ENCODE results near the gene FAM124A.

Gene FAM124A, protein sequence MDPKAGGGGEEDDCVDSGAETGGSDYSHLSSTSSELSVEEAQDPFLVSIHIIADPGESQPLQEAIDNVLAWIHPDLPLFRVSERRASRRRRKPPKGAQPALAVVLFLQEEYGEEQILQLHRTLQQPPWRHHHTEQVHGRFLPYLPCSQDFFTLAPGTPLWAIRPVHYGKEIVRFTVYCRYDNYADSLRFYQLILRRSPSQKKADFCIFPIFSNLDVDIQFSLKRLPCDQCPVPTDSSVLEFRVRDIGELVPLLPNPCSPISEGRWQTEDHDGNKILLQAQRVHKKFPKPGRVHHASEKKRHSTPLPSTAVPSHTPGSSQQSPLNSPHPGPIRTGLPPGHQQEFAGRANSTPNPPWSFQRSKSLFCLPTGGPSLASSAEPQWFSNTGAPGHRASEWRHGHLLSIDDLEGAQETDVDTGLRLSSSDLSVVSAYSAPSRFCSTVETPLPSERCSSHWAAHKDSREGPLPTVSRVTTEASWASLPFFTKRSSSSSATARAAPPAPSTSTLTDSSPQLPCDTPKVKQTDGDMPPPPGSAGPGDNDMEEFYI

DNA sequence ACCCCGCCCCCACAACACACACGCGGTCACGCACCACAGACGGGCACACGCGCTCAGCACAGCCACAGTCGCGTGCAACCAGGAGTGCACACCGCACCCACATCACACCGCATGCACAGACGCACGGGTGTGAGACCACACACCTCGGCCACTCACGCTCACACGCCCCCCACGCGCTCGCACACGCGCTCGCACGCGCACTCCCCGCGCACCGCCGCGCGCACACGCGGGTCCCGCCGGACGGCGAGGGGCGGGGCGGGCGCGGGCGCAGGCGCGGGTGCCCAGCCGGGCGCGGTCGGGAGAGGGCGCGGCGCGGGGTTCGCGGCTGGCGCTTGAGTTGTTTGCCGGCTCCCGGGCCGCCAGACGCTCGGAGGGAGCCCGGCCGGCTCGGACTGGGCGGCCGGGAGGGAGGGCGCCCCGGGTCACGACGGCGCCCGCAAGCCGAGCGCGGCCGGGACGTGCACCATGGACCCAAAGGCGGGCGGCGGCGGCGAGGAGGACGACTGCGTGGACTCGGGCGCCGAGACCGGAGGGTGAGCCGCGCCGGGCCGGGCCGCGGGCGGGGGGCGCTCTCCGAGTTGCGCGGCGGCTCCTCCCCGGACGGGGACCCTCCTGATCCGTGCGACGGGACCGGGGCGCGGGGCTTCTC is at the start of gene FAM124A:
FAM124A (plus strand) TSS at position 362 of the 649 bp plus-strand sequence; CDS start at position 466, 104 bp downstream.
- no peak for DNase-seq

DNA sequence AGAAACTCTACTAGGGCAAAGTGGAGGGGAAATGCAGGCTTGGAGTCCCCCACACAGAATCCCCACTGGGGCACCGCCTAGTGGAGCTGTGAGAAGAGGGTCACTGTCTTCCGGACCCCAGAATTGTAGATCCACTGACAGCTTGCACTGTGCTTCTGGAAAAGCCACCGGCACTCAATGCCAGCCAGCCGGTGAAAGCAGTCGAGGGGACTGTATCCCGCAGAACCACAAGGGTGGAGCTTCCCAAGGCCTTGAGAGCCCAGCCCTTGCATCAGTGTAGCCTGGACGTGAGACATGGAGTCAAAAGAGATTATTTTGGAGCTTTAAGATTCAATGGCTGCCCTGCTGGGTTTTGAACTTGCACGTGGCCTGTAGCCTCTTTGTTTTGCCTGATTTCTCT is 47.2 kb upstream of the FAM124A start:
- DNase-seq: no peak

DNA sequence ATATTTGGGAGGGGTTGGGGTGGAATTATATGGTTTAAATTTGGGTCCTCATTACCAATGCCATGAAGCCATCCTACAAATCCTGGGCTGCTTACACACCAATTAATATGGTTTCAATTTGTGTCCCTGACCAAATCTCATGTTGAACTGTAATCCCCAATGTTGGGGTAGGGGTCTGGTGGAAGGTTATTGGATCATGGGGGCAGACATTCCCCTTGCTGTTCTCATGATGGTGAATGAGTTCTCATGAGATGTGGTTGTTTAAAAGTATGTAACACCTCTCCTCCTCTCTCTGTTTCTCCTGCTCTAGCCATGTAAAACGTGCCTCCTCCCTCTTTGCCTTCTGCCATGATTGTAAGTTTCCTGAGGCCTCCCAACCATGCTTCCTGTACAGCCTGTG is 46.6 kb upstream of the FAM124A start:
- no peak for DNase-seq

DNA sequence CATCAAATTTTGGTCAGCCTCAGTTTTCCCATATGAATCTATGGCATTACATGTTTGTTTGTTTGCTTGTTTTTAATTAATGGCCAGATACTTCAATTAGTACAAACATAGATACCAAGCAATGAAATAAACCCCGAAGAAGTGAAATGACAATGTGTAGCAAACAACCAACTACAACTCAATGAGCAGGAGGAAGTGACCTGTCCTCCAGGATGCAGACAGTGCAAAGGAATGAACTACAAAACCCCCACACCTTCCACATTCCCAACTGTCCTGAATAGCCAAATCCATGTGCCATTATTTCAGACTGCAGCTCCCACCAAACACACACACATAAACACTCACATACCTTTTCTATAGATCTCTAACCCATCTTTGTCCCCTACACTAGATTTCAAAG is 45.0 kb upstream of the FAM124A start:
- DNase-seq: no peak

DNA sequence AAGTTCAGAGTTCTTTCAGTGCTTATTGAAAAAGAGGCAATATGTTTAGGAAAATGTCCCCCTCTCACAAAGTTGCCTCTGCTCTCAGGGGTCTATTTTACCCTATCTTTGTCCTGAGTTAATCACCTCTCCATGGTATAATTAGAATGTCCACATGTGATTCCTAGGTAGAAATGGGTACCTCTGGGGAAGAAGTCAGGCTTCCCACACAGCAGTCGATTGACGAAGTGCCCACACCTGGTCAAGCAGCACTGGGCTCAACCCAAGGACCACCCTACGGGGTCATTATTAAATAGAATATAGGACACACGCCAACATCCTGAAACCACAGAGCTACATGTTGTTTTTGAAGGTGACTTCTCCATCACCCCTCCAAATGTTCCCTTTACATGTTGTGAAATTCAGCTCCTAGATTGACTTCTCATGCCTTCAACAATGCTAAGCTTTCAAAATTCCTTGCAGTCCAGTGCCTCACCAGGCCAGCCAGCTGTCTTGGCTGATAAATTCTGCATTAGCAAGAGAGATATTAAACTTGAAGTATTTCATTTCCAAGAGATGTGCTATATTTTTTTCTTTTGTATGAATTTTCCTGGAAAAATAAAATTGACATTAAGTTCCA is 43.6 kb upstream of the FAM124A start:
- no peak for DNase-seq

DNA sequence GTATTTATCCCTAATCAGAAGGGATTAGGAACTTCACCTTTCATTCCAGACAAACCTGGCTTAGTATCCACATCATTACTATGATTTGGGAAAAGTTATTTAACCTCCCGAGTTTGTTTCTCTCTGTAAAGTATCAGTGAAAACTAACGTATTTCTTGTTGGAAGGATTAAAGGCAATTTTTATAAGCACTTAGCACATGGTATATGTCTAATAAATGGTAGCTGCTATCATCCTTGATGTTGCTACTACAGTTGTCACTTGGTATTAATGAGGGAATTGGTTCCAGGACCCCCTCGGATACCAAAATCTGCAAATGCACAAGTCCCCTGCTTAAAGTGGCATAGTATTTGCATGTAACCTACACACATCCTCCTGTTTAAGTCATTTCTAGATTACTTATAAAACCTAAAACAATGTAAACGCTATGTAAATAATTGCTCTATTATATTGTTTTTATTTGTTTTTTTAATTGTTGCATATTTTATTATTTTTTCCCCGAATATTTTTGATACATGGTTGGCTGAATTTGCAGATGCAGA is 42.7 kb upstream of the FAM124A start:
- DNase-seq: no peak

DNA sequence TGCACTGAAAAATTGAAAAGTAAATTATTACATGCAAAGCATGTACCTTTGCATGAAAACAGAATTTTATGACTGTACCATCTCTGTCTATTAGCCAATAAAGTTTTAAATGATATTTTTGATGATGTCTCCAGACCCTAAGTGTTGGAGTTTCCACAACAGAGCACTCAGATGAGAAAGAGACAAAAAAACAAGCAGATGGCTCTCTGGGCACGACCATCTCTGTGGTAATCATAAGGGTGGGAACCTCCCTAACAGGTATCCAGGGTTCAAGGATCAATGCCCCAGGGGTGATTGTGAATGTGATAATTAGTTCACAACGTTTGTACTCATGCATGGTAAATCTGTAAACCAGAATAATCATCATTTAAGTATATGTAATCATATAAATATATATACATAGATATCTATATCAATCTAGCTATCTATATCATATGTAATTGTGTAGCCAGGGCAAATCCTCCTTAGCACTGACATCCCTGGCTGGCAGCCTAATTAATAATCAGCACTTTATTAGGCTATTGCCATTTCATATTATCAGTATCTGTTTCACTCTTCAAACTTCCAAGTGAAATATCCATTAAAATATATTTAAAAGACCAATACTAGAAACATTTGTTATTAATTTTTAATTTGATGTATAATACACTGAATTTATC is 41.2 kb upstream of the FAM124A start:
- no peak for DNase-seq

DNA sequence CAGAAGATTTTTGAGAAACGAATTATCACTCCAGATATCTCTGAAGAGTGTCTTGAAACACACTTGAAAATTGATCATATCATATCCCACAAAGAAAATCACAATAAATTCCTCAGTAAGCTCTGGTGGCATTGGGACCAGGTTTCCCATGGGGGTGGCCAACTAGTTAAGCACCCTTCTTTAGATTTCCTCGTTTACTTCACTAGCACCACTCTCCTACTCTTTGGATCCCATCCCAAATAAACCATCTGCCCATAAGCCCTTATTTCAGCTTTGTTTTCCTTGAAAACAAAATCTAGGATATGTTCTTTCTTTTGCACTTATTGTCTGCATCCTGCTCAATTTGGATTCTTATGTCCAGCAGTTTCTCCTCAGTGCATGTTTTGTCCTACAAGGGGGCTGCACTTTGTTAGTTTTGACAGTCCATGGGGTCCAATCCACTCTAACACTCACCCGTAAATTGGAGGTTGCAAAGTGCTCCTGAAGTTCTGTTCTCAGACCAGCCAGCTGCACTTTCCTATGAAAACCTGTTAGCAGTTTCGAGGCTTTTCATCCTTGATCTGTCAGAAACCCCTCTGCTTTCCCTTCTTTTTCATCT is 40.3 kb upstream of the FAM124A start:
- DNase-seq: no peak

DNA sequence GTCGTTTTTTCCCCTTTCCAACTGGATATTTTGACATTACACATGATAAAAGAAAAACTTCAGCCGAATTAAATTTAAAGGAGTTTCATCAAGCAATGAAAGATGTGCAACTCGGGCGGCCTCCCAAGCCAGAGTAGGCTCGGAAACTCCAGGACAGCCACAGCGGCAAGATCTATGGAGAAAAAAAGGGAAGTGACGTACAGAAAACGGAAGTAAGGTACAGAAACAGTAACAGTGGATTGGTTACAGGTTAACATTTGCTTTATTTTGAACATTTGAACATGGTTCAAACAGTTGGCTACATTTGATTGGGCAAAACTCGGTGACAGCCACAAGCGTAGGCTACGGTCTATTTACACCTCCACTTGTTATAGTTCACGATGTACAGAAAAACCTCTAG is 30.5 kb upstream of the FAM124A start:
- no peak for DNase-seq

DNA sequence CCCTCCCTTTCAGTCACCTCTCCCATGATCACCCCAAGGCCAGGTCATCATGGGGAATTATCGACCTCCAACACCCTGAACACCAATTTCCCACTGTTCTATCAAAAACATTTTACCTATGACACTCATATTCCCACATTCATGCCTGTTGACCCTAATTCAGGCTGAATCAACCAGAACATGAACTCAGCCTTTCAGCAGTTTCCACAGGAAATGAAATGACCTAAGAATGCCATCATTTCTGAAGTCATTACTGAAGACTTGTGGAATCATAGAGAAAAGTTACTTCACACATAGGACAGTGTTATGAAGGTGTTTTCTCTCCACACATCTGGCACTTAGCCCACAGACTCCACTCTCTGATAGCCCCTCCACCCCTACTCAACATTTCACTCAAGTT is 29.9 kb upstream of the FAM124A start:
- DNase-seq: no peak

DNA sequence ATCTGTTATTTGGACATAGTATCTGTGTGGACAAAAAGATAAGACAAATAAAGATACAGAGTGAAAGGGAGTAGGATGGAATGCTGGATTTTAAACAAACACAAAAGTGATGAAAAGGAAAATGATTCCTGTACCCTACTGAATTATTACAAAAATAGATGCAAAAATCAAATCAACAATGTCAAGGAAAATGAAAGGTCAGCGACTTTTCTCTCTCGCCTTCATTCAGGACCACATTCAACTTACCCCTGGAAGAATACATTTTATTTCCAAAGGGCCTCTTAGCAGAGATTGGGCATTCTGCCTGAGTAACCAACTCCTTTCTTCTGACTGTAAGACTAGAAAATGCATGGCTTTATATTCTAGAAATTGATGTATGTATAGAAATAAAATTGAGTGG is 28.8 kb upstream of the FAM124A start:
- no peak for DNase-seq

DNA sequence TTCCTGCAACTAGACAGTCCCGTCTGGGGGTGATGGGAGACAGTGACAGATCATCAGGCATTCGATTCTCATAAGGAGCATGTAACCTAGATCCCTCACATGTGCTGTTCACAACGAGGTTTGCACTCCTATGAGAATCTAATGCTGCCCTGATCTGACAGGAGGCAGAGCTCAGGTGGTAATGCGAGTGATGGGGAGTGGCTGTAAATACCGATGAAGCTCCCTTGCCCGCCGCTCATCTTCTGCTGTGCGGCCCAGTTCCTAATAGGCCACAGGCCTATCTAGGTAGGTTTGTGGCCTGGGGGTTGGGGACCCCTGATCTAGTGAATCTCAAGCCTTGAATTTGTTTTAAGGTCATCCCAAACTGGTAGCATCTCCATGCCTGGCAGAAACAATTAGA is 27.3 kb upstream of the FAM124A start:
- DNase-seq: no peak

DNA sequence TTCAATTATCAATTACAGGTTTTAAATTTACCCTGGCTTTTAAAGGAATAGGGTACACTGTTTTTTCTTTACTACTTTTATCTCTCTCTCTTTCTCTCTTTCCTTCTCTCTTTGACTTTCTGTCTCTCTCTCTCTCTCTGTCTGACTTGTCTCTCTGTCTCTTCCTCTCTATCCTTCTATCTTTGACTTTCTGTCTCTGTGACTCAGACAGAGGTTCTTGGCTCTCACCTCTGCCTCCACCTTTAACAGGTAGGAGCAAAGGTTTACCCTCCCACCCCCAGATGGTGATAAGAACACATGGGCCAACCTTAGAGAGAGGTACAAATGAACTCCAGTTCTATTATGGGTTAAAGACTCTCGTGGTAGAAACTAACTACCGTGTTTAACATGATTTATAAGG is 20.3 kb upstream of the FAM124A start:
- no peak for DNase-seq

DNA sequence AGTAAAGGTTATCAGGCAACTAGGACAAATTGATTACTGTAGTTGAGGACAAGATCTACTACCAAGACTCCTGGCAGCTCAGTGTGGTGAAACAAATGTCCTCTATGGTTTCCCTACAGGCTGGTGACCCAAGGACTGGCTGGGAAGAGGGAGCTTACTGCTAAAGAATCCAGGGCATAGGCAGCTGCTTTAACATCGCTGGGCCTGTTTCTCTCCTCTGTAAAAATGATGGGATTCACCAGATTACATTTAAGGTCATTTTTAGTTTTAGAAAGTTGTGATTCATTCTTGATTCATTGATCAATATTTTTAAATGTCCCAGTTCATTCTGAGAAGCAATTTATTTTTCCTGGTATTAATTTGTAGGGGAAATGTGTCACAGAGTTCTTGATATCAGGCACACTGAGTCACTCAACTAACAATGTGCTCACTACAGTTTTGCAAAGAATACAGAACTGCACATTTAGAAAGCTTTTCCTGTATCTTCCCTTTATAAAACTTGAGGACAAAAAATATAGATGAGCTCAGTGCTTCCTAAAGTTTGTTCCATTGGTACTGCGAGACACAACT is 19.6 kb upstream of the FAM124A start:
- no peak for DNase-seq

DNA sequence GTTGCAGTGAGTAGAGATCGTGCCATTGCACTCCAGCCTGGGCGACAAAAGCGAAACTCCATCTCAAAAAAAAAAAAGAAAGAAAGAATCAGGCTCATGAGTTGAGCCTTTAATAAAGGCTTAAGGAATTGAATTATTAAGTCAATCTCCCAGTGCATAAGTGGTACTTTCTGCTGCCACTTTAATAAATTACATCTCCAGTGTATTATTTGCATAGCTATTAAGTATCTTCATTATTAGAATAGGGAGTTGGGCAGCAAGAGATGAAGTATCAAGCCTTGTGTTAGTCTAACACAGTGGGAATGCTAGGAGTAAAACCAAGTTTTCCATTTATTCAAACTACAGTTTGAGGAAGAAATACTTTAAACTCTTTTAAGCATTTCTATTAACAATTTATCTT is 15.6 kb upstream of the FAM124A start:
- DNase-seq: no peak

DNA sequence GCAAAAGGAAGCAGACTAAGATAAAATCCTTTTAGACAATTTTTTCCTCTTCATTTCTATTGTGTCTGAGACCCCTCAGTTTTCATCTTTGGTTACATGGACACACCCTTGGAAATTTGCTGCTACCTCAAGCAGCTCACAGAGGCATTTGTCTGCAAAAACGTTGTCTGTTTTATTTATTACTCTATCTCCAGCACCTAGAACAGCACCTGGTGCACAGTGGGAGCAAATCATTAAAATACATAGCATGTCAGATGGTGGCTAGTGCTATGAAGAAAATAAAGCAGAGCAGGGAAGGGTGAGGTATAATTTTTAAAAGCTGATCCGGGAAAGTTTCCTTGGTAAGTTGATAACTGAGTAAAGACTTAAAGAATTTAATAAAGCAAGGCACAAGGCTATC is 14.3 kb upstream of the FAM124A start:
- DNase-seq: no peak

DNA sequence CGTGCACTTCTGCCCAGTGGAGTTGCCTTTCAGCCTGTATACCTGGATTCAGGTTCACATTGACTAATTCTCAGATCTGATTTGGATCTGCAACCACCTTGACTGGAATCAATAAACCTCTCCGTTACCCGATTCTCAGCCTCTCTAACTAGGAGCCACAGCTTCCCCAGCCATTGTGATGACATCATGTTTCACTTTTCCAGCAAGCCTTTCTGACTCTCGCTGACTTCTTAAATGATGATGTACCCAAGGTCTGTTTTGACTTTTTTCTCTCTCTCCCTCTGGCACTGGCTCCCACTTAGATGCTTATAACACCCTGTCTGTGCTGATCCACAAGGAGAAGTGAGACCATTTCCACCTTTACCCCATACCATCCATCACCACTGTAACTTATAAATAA is 13.5 kb upstream of the FAM124A start:
- no peak for DNase-seq

DNA sequence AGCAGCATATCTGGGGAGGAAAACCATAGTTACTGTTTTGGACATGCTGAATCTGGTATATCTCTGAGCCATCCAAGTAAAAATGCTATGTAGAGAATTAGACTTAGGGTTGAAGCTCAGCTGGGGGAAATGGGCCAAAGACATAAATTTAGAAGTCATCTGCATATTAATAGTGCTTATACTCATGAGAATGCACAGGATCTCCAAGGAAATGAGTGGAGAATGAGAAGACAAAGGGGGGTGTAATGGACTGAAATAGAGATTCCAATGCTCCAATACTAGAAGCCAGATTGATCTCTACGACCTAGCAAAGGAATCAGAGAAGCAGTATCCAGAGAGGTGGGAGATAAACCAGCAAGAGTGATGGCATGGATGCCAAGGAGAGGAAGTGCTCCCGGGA is 10.3 kb upstream of the FAM124A start:
- no peak for DNase-seq

DNA sequence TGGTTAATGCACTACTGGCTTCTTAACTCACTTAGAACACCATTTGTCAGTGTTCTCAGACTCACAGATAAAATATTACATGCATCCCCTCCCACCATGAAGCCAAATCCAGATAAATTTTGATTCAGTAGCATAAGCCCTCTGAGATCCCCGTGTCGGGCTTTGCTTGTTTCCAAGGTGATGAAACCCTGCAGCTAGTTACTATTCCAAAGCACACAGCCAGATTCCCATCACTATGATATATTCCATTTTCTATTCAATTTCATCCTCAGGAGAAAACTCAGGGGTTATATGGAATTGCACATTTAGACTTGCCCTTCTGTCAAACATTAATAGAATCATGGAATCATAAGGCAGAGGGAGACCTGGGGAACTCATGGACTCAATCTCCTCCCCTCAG is 9.4 kb upstream of the FAM124A start:
- no peak for DNase-seq

DNA sequence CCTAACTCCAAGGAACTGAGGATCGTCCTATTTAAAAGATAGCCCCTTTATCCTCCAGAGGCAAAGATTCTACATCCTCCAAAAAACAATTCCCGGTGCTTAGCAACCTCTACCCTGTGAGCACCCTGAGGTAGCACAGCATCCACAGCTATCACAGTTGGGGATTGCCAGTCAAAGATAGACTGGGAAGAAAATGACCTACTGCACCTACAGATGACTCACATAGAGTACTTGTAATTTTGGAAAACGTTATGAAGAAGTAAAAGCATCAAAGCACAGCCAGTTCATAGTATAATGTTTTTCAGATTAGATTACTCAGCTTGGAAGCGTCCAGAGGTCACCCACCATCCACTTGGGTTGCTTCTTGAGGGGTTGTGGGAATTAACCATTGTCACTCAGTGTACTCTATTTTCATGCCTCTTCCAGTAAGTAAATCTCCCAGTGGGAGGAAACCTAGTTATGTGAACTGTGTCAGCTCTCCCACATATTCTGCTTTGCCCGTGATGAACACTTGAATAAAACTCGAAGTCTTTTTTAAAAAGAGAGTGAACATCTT is 8.9 kb upstream of the FAM124A start:
- no peak for DNase-seq

DNA sequence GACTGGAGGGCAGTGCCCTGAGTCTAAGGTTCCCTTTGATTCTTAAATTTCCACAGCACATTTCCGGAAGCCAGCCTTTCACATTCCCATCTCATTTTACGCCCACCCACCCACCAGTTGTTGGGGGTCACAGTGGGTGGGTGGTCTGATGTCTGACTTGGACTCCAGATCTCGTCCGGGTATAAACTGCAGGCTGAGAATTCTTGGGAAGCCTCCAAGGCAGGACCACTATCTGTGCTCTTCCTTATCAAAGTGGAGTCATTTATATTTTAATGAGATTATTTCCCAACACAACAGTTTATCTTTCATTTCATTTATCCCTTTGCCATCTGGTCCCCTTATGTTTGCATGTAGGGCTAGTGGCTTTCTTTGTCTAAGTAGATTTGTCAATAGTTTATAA is 3.6 kb upstream of the FAM124A start:
- no peak for DNase-seq

DNA sequence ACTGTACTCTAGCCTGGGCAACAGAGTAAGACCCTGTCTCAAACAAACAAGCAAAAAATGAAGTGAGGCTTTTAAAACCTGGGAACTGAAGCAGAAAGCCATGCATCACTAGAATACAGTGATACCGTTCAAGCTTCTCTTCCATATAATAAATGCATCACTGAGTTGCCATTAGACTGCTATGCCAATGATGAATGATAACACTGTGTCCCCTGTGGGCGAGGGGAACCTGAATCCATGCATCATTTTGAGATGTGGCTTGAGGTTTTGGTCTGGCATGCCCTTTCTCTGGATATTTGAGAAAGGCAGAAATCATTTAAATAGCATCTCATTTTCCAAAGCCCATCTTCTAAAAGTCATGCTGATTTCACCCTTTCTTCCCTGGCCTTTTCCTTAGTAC is 1.5 kb upstream of the FAM124A start:
- no peak for DNase-seq

Measured in NCI-H1694 treated with DMSO at 0.1 percent for 48 hours (cell line).